Mesenchymal stem cell (in vitro differentiated cells and primary cell): ENCODE measurements around the gene GNG2.

Experiments
- DNase-seq: peaks from one replicate; pipeline ENCODE4 v3.0.0-alpha.2; 2013
- H2AFZ ChIP-seq: one replicate; pipeline ENCODE4 v1.6.1; 2013; ENCODE audit warnings: low read depth, mild to moderate bottlenecking, control low read depth, inconsistent platforms, low read length, moderate library complexity
- H2AK5ac ChIP-seq: 2 replicates; pipeline ENCODE4 v1.6.1; 2013; ENCODE audit warnings: low read length, moderate library complexity, mild to moderate bottlenecking, inconsistent platforms; ENCODE audit not compliant: severe bottlenecking
- H2BK120ac ChIP-seq: one replicate; pipeline ENCODE4 v1.6.1; 2013; ENCODE audit warnings: low read depth, mild to moderate bottlenecking, inconsistent platforms, low read length, moderate library complexity
- H2BK12ac ChIP-seq, 2 experiments: one replicate each; pipeline ENCODE4 v1.6.1; 2013; ENCODE audit warnings: inconsistent platforms in 2 of 2, low read length in 2 of 2, mild to moderate bottlenecking in 2 of 2, moderate library complexity in 2 of 2, control low read depth in 1 of 2
- H2BK15ac ChIP-seq: one replicate; pipeline ENCODE4 v1.6.1; 2013; ENCODE audit warnings: mild to moderate bottlenecking, low read depth, inconsistent platforms; ENCODE audit not compliant: poor library complexity, severe bottlenecking
- H2BK5ac ChIP-seq: 2 replicates; pipeline ENCODE4 v1.6.1; 2013; ENCODE audit warnings: low read depth, mild to moderate bottlenecking, low read length, control low read depth, inconsistent platforms; ENCODE audit not compliant: poor library complexity, severe bottlenecking
- H3K14ac ChIP-seq, 2 experiments: one replicate each; pipeline ENCODE4 v1.6.1; 2013; ENCODE audit warnings: inconsistent platforms in 2 of 2, low read length in 2 of 2, control low read depth in 1 of 2, mild to moderate bottlenecking in 1 of 2, moderate library complexity in 1 of 2
- H3K18ac ChIP-seq, 2 experiments: one replicate each; pipeline ENCODE4 v1.6.1; 2013; ENCODE audit warnings: inconsistent platforms in 2 of 2, low read length in 2 of 2, control low read depth in 1 of 2, low read depth in 1 of 2, mild to moderate bottlenecking in 1 of 2
- H3K23ac ChIP-seq, 2 experiments: one replicate each; pipeline ENCODE4 v1.6.1; 2013; ENCODE audit warnings: inconsistent platforms in 2 of 2, low read length in 2 of 2, mild to moderate bottlenecking in 2 of 2, moderate library complexity in 2 of 2, control low read depth in 1 of 2
- H3K27ac ChIP-seq: 2 replicates; pipeline ENCODE4 v1.5.1; 2013; ENCODE audit warnings: mild to moderate bottlenecking, moderate library complexity, low read length, control low read depth, inconsistent platforms; ENCODE audit not compliant: poor library complexity, severe bottlenecking
- H3K27me3 ChIP-seq, 2 experiments: 2 replicates each; pipeline versions ENCODE4 v1.6.1 to v1.7.0; 2013; ENCODE audit warnings: low read length in 2 of 2, mild to moderate bottlenecking in 2 of 2, moderate library complexity in 2 of 2, control low read depth in 1 of 2, inconsistent platforms in 1 of 2; ENCODE audit not compliant: control insufficient read depth in 1 of 2, insufficient read depth in 1 of 2
- H3K36me3 ChIP-seq, 2 experiments: 2 replicates each; pipeline versions ENCODE4 v1.6.1 to v1.7.0; 2013; ENCODE audit warnings: low read length in 2 of 2, control low read depth in 1 of 2, inconsistent platforms in 1 of 2, low read depth in 1 of 2, mild to moderate bottlenecking in 1 of 2; ENCODE audit not compliant: insufficient read depth in 2 of 2, control insufficient read depth in 1 of 2
- H3K4ac ChIP-seq, 2 experiments: one replicate each; pipeline ENCODE4 v1.6.1; 2013; ENCODE audit warnings: inconsistent platforms in 2 of 2, low read length in 2 of 2, mild to moderate bottlenecking in 2 of 2, moderate library complexity in 2 of 2, control low read depth in 1 of 2, low read depth in 1 of 2
- H3K4me1 ChIP-seq: 2 replicates; pipeline ENCODE4 v1.6.1; 2013; ENCODE audit warnings: low read depth, low read length, control low read depth; ENCODE audit not compliant: control insufficient read depth, insufficient read depth
- H3K4me2 ChIP-seq: 2 replicates; pipeline ENCODE4 v1.6.1; 2013; ENCODE audit warnings: low read length, mild to moderate bottlenecking, inconsistent platforms; ENCODE audit not compliant: poor library complexity, severe bottlenecking
- H3K4me3 ChIP-seq, 2 experiments: 2 replicates each; pipeline versions ENCODE4 v1.5.1 to v1.7.0; 2013; ENCODE audit warnings: low read length in 2 of 2, mild to moderate bottlenecking in 2 of 2, control low read depth in 1 of 2, low read depth in 1 of 2; ENCODE audit not compliant: insufficient read depth in 1 of 2
- H3K79me1 ChIP-seq: replicated peaks from 2 replicates; pipeline ENCODE4 v1.6.1; 2013; ENCODE audit warnings: mild to moderate bottlenecking, control low read depth, low read length, inconsistent platforms; ENCODE audit not compliant: poor library complexity, severe bottlenecking
- H3K9ac ChIP-seq: 2 replicates; pipeline ENCODE4 v1.7.0; 2013; ENCODE audit warnings: mild to moderate bottlenecking, low read length, moderate library complexity
- H3K9me3 ChIP-seq: 2 replicates; pipeline ENCODE4 v1.7.0; 2013; ENCODE audit warnings: mild to moderate bottlenecking, low read length; ENCODE audit not compliant: control insufficient read depth
- H4K8ac ChIP-seq: one replicate; pipeline ENCODE4 v1.6.1; 2013; ENCODE audit warnings: inconsistent platforms, mild to moderate bottlenecking, low read length, moderate library complexity
- H4K91ac ChIP-seq: one replicate; pipeline ENCODE4 v1.6.1; 2013; ENCODE audit warnings: mild to moderate bottlenecking, low read length, inconsistent platforms
- WGBS: methylation state at CpG from one replicate; pipeline ENCODE4 v1.1.7; 2013; ENCODE audit warnings: mixed read lengths; 5-methylcytosine and 5-hydroxymethylcytosine counted together

The GNG2 gene

DNA sequence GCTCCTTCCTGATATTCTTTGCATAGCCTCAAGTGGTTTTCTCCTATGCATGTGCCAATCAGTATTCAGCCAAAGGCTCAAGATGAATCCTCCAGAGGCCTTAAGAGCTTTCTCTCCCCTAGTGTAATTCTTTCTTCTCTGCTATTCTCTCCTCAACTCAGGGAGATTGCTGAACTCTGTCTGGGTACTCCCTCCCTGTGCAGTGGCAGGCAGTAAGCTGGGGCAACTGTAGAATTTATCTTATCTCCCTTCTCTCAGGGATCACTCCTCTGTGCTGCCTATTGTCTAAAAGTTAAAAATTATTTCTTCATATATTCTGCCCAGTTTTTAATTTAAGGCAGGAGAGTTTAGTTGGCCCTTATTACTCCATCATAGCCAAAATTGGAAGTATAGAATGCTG lies 100.5 kb downstream of the GNG2 start:
- Histone ChIP-seq H2BK120ac (no peak overlapping the region), H3K9ac (no peak overlapping the region), H2BK5ac (no peak overlapping the region), H2BK12ac (no peak overlapping the region), H3K4me2 (no peak overlapping the region), H2AK5ac (no peak overlapping the region), H3K36me3 (peaks cover 0 to 11% of the 10 kb centered on the region in 2 experiments), H4K8ac (no peak overlapping the region), H3K4me1 (peaks cover 1% of the 10 kb centered on the region), H3K27ac (no peak overlapping the region), H2BK15ac (no peak overlapping the region), H3K79me1 (no peaks in the 10 kb centered on the region), H3K4me3 (no peak overlapping the region), H3K23ac (no peak overlapping the region), H3K27me3 (no peaks in the 10 kb centered on the region), H3K18ac (no peak overlapping the region), H3K14ac (no peak overlapping the region), H4K91ac (no peak overlapping the region), H3K9me3 (peaks cover 16% of the 10 kb centered on the region), H3K4ac (no peak overlapping the region), H2AFZ (no peak overlapping the region)
- no peak for DNase-seq

DNA sequence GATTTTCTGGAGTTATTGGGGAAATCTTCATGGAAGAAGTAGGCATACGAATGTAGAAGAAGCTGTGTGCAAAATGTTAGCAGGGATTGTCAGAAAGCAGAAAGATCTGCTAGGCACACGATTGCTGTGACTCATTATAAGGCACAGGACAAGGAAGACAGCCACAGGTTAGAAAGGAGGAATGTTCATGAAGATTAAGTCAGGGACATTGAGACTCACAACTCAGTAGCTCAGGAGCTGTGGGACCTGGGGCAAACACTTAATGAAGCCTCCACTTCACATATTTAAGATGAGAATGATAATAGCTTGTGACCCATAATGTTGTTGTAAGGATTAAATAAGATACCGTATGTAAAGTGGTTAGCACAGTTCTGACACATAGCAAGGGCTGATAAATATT lies 102.3 kb downstream of the GNG2 start:
- H3K27me3 ChIP-seq, result no peaks in the 10 kb centered on the region
- no peak overlapping the region for H3K27ac ChIP-seq
- H2BK15ac ChIP-seq, result no peak overlapping the region
- no peak overlapping the region for H3K14ac ChIP-seq
- H2BK120ac ChIP-seq, result no peak overlapping the region
- peak overlapping the region in 1 of 2 experiments; percentile 68 for H3K4me3 ChIP-seq
- no peak overlapping the region for H3K4me2 ChIP-seq
- no peak overlapping the region for H2AFZ ChIP-seq
- H3K4me1 ChIP-seq, result peaks cover 1% of the 10 kb centered on the region
- H3K4ac ChIP-seq, result no peak overlapping the region
- no peak overlapping the region for H4K91ac ChIP-seq
- DNase-seq, result peak; percentile 54
- H3K36me3 ChIP-seq, result peaks cover 0 to 11% of the 10 kb centered on the region in 2 experiments
- peak overlapping the region; percentile 74 for H3K9ac ChIP-seq
- no peaks in the 10 kb centered on the region for H3K79me1 ChIP-seq
- H2BK5ac ChIP-seq, result no peak overlapping the region
- H2BK12ac ChIP-seq, result no peak overlapping the region
- H3K18ac ChIP-seq, result no peak overlapping the region
- H3K23ac ChIP-seq, result no peak overlapping the region
- peaks cover 16% of the 10 kb centered on the region for H3K9me3 ChIP-seq
- no peak overlapping the region for H2AK5ac ChIP-seq
- WGBS, result 59% methylated on average over 2 of the region's 3 CpGs
- no peak overlapping the region for H4K8ac ChIP-seq

DNA sequence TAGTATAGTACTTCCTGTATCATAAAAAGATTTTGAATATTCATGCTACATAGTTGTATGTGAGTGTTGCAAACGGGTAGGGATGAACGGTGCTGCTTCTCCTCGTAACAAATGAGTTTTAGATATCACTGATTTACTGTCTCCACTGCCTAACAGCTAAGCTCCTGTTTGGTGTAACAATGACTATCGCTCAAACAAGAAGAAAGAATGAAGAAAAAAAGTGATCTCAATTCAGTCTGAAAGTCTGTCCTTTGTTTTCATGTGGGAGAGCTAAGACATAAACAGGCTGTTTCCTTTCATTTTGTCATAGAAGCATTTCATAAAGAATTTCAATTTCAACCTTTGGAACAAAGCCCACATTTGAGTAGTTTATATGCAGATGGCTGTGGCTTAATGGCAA lies 102.9 kb downstream of the GNG2 start:
- H3K4ac ChIP-seq, result no peak overlapping the region
- no peak overlapping the region for H3K27ac ChIP-seq
- DNase-seq, result peak; percentile 26
- peak overlapping the region; percentile 74 for H3K9ac ChIP-seq
- H3K4me3 ChIP-seq, result peak overlapping the region in 1 of 2 experiments; percentile 68
- no peak overlapping the region for H2BK12ac ChIP-seq
- peaks cover 11% of the 10 kb centered on the region for H3K9me3 ChIP-seq
- H2AK5ac ChIP-seq, result no peak overlapping the region
- H3K36me3 ChIP-seq, result peaks cover 0 to 11% of the 10 kb centered on the region in 2 experiments
- H3K79me1 ChIP-seq, result no peaks in the 10 kb centered on the region
- H3K18ac ChIP-seq, result no peak overlapping the region
- H3K27me3 ChIP-seq, result no peaks in the 10 kb centered on the region
- H4K91ac ChIP-seq, result no peak overlapping the region
- no peak overlapping the region for H2BK15ac ChIP-seq
- no peak overlapping the region for H2AFZ ChIP-seq
- no peak overlapping the region for H3K14ac ChIP-seq
- no peak overlapping the region for H3K4me2 ChIP-seq
- H2BK120ac ChIP-seq, result no peak overlapping the region
- H3K4me1 ChIP-seq, result peaks cover 1% of the 10 kb centered on the region
- WGBS, result 89% methylated on average over 4 of the region's 4 CpGs
- no peak overlapping the region for H4K8ac ChIP-seq
- H2BK5ac ChIP-seq, result no peak overlapping the region
- no peak overlapping the region for H3K23ac ChIP-seq

DNA sequence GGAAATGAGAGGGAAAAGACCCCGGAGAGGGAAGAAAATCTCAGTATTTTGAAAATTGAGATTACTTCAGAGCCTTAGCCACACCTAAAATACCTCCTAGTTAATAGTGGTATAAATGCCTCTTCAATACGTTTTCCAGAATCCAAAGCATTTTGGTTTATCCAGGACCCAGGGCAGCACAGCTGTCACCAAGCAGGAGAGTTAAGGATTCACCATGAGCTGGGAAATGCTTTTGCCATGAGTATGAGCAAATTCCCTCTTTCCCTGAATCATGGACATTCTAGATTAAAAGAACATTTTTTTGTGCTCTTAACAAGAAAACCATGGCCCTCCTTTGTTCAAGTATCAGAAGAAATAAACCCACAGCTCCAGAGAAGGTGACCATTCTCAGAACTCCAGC lies 107.1 kb downstream of the GNG2 start:
- no peak overlapping the region for H3K4ac ChIP-seq
- no peaks in the 10 kb centered on the region for H3K27me3 ChIP-seq
- DNase-seq, result no peak
- H3K23ac ChIP-seq, result no peak overlapping the region
- whole genome bisulfite sequencing, result 95% methylated on average over 1 of the region's 2 CpGs
- H3K4me2 ChIP-seq, result no peak overlapping the region
- H2AK5ac ChIP-seq, result no peak overlapping the region
- H4K91ac ChIP-seq, result no peak overlapping the region
- H3K27ac ChIP-seq, result no peak overlapping the region
- H2AFZ ChIP-seq, result no peak overlapping the region
- H3K79me1 ChIP-seq, result no peaks in the 10 kb centered on the region
- H3K18ac ChIP-seq, result no peak overlapping the region
- H4K8ac ChIP-seq, result no peak overlapping the region
- peaks cover 1% of the 10 kb centered on the region for H3K4me1 ChIP-seq
- H3K14ac ChIP-seq, result no peak overlapping the region
- H2BK12ac ChIP-seq, result no peak overlapping the region
- no peaks in the 10 kb centered on the region for H3K9me3 ChIP-seq
- H3K36me3 ChIP-seq, result peaks cover 0 to 4% of the 10 kb centered on the region in 2 experiments
- no peak overlapping the region for H3K4me3 ChIP-seq
- H2BK120ac ChIP-seq, result no peak overlapping the region
- no peak overlapping the region for H3K9ac ChIP-seq
- no peak overlapping the region for H2BK5ac ChIP-seq
- no peak overlapping the region for H2BK15ac ChIP-seq
